Fibroblast of villous mesenchyme (primary cell): ENCODE measurements around the gene C10orf67. TPM values are rescaled to one million over a fixed set of nuclear protein-coding genes. Genes with fewer than 3 reads are reported as not detected.

Source experiments
- DNase-seq: peaks from one replicate; pipeline ENCODE4 v3.0.0-alpha.2; 2010; ENCODE audit warnings: low read depth
- H3K4me3 ChIP-seq: 2 replicates; pipeline ENCODE4 v1.5.1; 2011; ENCODE audit warnings: low read depth, mild to moderate bottlenecking, low read length
- total RNA-seq: library from RNA; depleted of rRNA; stranded (reverse); fragments of >200 nt; gene quantifications from 2 replicates; pipeline ENCODE4 v1.2.3, GENCODE V29; 2012
- TF ChIP-seq, protein P1 (sequence below): IDR thresholded peaks from 2 replicates; pipeline ENCODE4 v1.5.1; 2012; ENCODE audit warnings: low read depth, mild to moderate bottlenecking, low read length; ENCODE audit not compliant: insufficient read depth

C10orf67 gene
- total RNA-seq, 1 donor, result under 0.01 TPM

- no peak overlapping the region for H3K4me3 ChIP-seq
- no peak for DNase-seq
- TF ChIP-seq, protein P1, sequence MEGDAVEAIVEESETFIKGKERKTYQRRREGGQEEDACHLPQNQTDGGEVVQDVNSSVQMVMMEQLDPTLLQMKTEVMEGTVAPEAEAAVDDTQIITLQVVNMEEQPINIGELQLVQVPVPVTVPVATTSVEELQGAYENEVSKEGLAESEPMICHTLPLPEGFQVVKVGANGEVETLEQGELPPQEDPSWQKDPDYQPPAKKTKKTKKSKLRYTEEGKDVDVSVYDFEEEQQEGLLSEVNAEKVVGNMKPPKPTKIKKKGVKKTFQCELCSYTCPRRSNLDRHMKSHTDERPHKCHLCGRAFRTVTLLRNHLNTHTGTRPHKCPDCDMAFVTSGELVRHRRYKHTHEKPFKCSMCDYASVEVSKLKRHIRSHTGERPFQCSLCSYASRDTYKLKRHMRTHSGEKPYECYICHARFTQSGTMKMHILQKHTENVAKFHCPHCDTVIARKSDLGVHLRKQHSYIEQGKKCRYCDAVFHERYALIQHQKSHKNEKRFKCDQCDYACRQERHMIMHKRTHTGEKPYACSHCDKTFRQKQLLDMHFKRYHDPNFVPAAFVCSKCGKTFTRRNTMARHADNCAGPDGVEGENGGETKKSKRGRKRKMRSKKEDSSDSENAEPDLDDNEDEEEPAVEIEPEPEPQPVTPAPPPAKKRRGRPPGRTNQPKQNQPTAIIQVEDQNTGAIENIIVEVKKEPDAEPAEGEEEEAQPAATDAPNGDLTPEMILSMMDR, result no peak
Measured at GRCh38 chr10:23324351-23324750, 20.2 kb downstream of the C10orf67 start.

DNA sequence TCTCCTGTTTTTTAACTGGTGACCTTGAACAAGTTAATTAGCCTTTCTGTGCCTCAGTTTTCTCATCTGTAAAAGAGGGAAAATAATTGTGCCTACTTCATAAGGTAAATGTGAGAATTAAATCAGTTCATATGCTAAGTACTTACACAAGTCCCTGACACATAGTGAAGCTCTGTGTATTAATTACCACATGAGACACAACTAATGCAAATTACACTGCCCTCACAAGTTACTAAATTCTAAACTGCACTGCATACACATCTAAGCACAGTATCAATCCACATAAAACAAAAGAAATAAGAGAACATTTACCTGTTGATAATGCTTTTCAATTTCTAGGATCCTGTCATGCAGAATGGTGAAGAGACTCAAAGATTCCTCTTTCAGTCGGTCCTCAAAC lies 22.5 kb downstream of the C10orf67 start:
- TF ChIP-seq, protein P1, result no peak
- H3K4me3 ChIP-seq, result no peak overlapping the region
- no peak for DNase-seq

- DNase-seq, result no peak
- TF ChIP-seq, protein P1, result no peak
- no peak overlapping the region for H3K4me3 ChIP-seq
Measured at GRCh38 chr10:23319835-23320234, 24.8 kb downstream of the C10orf67 start.

DNA sequence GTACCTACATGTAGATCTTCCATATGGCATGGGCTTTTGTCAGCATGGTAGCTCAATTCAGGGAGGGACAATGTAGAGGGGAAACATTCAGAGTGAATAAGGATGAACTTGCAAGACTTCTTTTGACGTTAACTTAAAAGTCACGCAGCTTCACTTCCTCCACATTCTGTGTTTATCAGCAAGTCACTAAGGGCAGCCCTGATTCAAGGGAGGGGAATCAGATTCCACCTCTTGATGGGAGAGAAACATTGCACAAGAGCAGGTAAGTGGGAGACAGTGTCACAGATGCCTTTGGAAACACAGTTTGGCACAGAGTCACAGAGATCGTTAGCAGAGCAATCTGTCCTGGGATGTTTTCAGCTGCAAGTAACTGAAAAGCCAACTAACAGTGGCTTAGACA lies 26.2 kb downstream of the C10orf67 start:
- TF ChIP-seq, protein P1, result no peak
- H3K4me3 ChIP-seq, result no peak overlapping the region
- DNase-seq, result no peak

GRCh38 chr10:23317416-23317815 lies 27.2 kb downstream of the C10orf67 start:
- peak; percentile 31 for DNase-seq
- H3K4me3 ChIP-seq, result no peak overlapping the region
- TF ChIP-seq, protein P1, result no peak

DNA sequence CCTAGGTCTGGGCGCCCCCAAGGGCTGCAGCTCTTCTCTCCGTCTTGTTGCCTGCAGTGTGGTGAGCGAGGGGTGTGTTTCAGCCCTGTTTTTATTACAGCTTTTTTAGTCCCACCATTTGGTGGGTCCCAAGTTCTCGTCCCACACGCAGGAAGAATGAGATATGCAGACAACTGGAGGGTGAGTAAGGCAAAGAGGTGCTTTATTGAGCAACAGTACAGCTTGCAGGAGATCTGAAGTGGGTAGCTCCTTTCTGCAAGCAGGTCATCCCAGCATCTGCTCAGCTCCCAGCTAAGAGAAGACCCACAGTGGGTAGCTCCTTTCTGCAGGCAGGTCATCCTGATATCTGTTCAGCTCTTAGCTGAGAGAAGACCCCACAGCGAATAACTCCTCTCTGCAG lies 28.2 kb downstream of the C10orf67 start:
- TF ChIP-seq, protein P1, result no peak

DNA sequence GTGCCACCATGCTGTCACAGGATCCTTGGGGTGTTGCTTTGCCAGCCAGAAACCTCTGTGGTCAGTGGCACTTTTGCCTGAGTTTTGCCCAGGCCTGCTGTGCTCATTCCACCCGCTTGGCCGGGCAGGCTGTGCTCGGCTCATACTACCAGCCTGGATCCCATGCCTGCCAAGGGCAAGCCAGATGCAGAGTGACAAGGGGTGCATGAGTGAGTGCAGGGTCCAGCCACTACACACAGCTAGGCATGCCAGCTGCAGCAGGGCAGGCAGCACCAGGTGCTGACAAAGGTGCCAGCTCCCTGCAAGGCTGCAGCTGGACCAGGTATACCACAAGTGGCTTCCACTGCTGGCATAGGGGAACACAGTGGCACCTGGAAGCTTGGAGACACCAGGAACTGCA lies 28.6 kb downstream of the C10orf67 start:
- DNase-seq, result no peak
- TF ChIP-seq, protein P1, result no peak

More for the DNA sequence above, 28.2 kb downstream of the C10orf67 start:
- H3K4me3 ChIP-seq, result no peak overlapping the region
- DNase-seq, result no peak

More for the DNA sequence above, 28.6 kb downstream of the C10orf67 start:
- H3K4me3 ChIP-seq, result no peak overlapping the region
